Neural cell (in vitro differentiated cells): ENCODE results near the gene ZFR. TPM values are rescaled to one million over a fixed set of nuclear protein-coding genes. Genes with fewer than 3 reads are reported as not detected.

Experiments used
- H2AFZ ChIP-seq: fragments of 200-600, 300-800 bp; sonication (generic), shearing (Covaris generic); 2 replicates; pipeline ENCODE4 v1.6.0; 2014; ENCODE audit warnings: low read depth, mild to moderate bottlenecking, antibody characterized with exemption, low read length, moderate library complexity
- H3F3A ChIP-seq: fragments of 200-600 bp; shearing (Covaris generic); 2 replicates; pipeline ENCODE4 v1.6.1; 2016; ENCODE audit warnings: mild to moderate bottlenecking, moderate library complexity, mixed read lengths, antibody characterized with exemption, low read length; ENCODE audit not compliant: insufficient read depth, poor library complexity, severe bottlenecking
- H3K27ac ChIP-seq: fragments of 200-600, 300-800 bp; sonication (generic), shearing (Covaris generic); 2 replicates; pipeline ENCODE4 v1.5.1; 2014; ENCODE audit warnings: mild to moderate bottlenecking, low read length, moderate library complexity
- H3K27me3 ChIP-seq: fragments of 300-800, 200-600 bp; sonication (generic), shearing (Covaris generic); 2 replicates; pipeline ENCODE4 v1.6.0; 2014; ENCODE audit warnings: mild to moderate bottlenecking, low read depth, low read length, moderate library complexity; ENCODE audit not compliant: insufficient read depth
- H3K36me3 ChIP-seq: fragments of 300-800, 200-600 bp; sonication (generic), shearing (Covaris generic); 2 replicates; pipeline ENCODE4 v1.5.1; 2014; ENCODE audit warnings: mild to moderate bottlenecking, antibody characterized with exemption, low read length, moderate library complexity; ENCODE audit not compliant: insufficient read depth
- H3K4me2 ChIP-seq: fragments of 300-800, 200-600 bp; sonication (generic), shearing (Covaris generic); 2 replicates; pipeline ENCODE4 v1.6.0; 2014; ENCODE audit warnings: mild to moderate bottlenecking, low read length
- H3K4me3 ChIP-seq: fragments of 300-800, 200-600 bp; sonication (generic), shearing (Covaris generic); 2 replicates; pipeline ENCODE4 v1.5.1; 2014; ENCODE audit warnings: mild to moderate bottlenecking, low read length, moderate library complexity
- H3K79me2 ChIP-seq: fragments of 200-600 bp; shearing (Covaris generic); replicated peaks from 2 replicates; pipeline ENCODE4 v1.6.0; 2014; ENCODE audit warnings: mild to moderate bottlenecking, low read length, moderate library complexity; ENCODE audit not compliant: insufficient read depth
- H3K9ac ChIP-seq: fragments of 300-800, 200-600 bp; sonication (generic), shearing (Covaris generic); 2 replicates; pipeline ENCODE4 v1.6.1; 2016; ENCODE audit warnings: mild to moderate bottlenecking, low read length, mixed read lengths
- H3K9me2 ChIP-seq: fragments of 200-600 bp; shearing (Covaris generic); 2 replicates; pipeline ENCODE4 v1.6.1; 2016; ENCODE audit warnings: mild to moderate bottlenecking, low read length, mixed read lengths; ENCODE audit not compliant: insufficient read depth
- H3K9me3 ChIP-seq: fragments of 200-600, 300-800 bp; sonication (generic), shearing (Covaris generic); 2 replicates; pipeline ENCODE4 v1.6.1; 2016; ENCODE audit warnings: mild to moderate bottlenecking, mixed run types, low read length, moderate library complexity, mixed read lengths
- H4K20me1 ChIP-seq: fragments of 200-600 bp; shearing (Covaris generic); 2 replicates; pipeline ENCODE4 v1.6.1; 2016; ENCODE audit warnings: mild to moderate bottlenecking, mixed run types; ENCODE audit not compliant: insufficient read depth
- EP300 ChIP-seq: fragments of 450-650 bp; conservative IDR thresholded peaks from 2 replicates; pipeline ENCODE4 v1.6.1; 2014; ENCODE audit warnings: antibody characterized with exemption, mild to moderate bottlenecking, moderate library complexity; ENCODE audit not compliant: poor library complexity, severe bottlenecking
- EZH2 ChIP-seq: fragments of 200-600, 300-800 bp; shearing (Covaris generic), sonication (generic); IDR thresholded peaks from 2 replicates; pipeline ENCODE4 v1.6.1; 2014; ENCODE audit warnings: antibody characterized with exemption, low read length, borderline replicate concordance, mild to moderate bottlenecking; ENCODE audit not compliant: insufficient read depth, poor library complexity, severe bottlenecking
- MXI1 ChIP-seq: fragments of 450-650 bp; conservative IDR thresholded peaks from 2 replicates; pipeline ENCODE4 v1.6.1; 2014; ENCODE audit warnings: antibody characterized with exemption, mild to moderate bottlenecking; ENCODE audit not compliant: poor library complexity, severe bottlenecking
- POLR2AphosphoS5 ChIP-seq: IDR thresholded peaks from 2 replicates; pipeline ENCODE4 v1.6.1; 2012
- RAD21 ChIP-seq: fragments of 450-650 bp; conservative IDR thresholded peaks from 2 replicates; pipeline ENCODE4 v1.6.1; 2014; ENCODE audit warnings: antibody characterized with exemption, mild to moderate bottlenecking, moderate library complexity
- SMC3 ChIP-seq: fragments of 450-650 bp; conservative IDR thresholded peaks from 2 replicates; pipeline ENCODE4 v1.6.1; 2014; ENCODE audit warnings: antibody characterized with exemption, mild to moderate bottlenecking, moderate library complexity; ENCODE audit not compliant: poor library complexity
- polyA plus RNA-seq: library from polyadenylated mRNA; depleted of rRNA; stranded (reverse); fragments of >200 nt; gene quantifications from 2 replicates; pipeline ENCODE4 v1.2.3, GENCODE V29; 2014
- TF ChIP-seq, protein P1 (sequence below): fragments of 450-650 bp; IDR thresholded peaks from 2 replicates; pipeline ENCODE4 v1.5.1; 2014; ENCODE audit warnings: antibody characterized with exemption, mild to moderate bottlenecking, moderate library complexity; ENCODE audit not compliant: poor library complexity, severe bottlenecking

ZFR gene
- polyA plus RNA-seq, 1 donor from 2014 or later: 141 TPM

DNA sequence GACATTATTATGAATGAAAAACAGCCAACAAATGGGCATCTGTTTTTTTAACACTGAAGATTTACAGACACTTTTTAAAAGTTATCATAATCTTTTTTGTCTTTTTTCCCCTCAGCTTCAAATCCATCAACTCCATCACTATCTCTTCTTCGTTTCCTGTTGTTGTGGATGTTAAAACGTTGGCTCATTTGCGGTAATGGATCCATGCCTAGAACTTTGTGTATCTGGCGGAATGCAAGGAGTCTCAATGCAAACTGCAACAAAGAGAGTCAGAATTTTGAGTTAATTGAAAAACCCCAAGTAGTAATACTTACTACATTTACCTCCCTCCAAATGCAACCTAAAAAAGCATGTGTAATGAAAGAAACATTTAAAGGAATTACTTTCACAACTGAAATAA lies 88.9 kb downstream of the ZFR start:
- Histone ChIP-seq H3K9me2 (no peaks in the 10 kb centered on the region), H3K27me3 (no peaks in the 10 kb centered on the region), H4K20me1 (no peaks in the 10 kb centered on the region), H2AFZ (no peak overlapping the region), H3K79me2 (no peaks in the 10 kb centered on the region), H3K4me3 (no peak overlapping the region), H3K9ac (no peak overlapping the region), H3K4me2 (no peak overlapping the region), H3K27ac (no peak overlapping the region), H3F3A (no peaks in the 10 kb centered on the region), H3K36me3 (no peaks in the 10 kb centered on the region), H3K9me3 (no peaks in the 10 kb centered on the region)
- TF ChIP-seq SMC3 (no peak), EZH2 (no peak), POLR2AphosphoS5 (no peak)
- TF ChIP-seq, protein P1, sequence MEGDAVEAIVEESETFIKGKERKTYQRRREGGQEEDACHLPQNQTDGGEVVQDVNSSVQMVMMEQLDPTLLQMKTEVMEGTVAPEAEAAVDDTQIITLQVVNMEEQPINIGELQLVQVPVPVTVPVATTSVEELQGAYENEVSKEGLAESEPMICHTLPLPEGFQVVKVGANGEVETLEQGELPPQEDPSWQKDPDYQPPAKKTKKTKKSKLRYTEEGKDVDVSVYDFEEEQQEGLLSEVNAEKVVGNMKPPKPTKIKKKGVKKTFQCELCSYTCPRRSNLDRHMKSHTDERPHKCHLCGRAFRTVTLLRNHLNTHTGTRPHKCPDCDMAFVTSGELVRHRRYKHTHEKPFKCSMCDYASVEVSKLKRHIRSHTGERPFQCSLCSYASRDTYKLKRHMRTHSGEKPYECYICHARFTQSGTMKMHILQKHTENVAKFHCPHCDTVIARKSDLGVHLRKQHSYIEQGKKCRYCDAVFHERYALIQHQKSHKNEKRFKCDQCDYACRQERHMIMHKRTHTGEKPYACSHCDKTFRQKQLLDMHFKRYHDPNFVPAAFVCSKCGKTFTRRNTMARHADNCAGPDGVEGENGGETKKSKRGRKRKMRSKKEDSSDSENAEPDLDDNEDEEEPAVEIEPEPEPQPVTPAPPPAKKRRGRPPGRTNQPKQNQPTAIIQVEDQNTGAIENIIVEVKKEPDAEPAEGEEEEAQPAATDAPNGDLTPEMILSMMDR: no peak

DNA sequence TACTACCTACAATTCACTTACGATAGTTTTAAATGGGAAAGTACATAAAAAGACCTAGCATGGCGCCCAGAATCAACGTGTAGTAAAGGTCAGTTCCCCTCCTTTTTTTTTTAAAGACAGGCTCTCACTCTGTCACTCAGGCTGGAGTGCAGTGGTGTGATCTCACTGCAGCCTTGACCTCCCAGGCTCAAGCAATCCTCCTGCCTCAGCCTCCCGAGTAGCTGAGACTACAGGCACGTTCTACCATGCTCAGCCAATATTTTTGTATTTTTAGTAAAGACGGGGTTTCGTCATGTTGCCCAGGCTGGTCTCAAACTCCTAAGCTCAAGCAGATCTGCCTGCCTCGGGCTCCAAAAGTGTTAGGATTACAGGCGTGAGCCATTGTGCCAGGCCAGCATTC lies 91.1 kb downstream of the ZFR start:
- Histone ChIP-seq H3K27ac (no peak overlapping the region), H3K9me3 (no peaks in the 10 kb centered on the region), H3F3A (no peaks in the 10 kb centered on the region), H3K27me3 (no peaks in the 10 kb centered on the region), H3K4me2 (no peak overlapping the region), H2AFZ (no peak overlapping the region), H3K4me3 (no peak overlapping the region), H3K9ac (no peak overlapping the region), H4K20me1 (no peaks in the 10 kb centered on the region), H3K36me3 (no peaks in the 10 kb centered on the region), H3K79me2 (no peaks in the 10 kb centered on the region), H3K9me2 (no peaks in the 10 kb centered on the region)
- no peak for TF ChIP-seq RAD21
- no peak for TF ChIP-seq MXI1
- no peak for TF ChIP-seq EP300

DNA sequence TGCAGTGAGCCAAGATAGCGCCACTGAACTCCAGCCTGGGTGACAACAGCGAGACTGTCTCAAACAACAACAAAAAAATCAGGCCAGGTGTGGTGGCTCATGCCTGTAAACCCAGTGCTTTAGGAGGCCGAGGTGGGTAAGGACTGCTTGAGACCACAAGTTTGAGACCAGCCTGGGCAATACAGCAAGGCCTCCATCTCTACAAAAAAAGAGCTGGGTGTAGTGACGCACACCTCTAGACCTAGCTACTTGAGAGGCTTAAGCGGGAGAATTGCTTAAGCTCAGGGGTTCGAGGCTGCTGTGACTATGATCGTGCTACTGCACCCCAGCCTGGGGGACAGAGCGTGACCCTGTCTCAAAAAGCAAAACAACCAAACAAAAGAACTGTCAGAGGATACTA lies 91.9 kb downstream of the ZFR start:
- Histone ChIP-seq H3F3A (no peaks in the 10 kb centered on the region), H3K4me2 (no peak overlapping the region), H3K27ac (no peak overlapping the region), H2AFZ (no peak overlapping the region), H3K9ac (no peak overlapping the region), H3K9me2 (no peaks in the 10 kb centered on the region), H3K9me3 (no peaks in the 10 kb centered on the region), H3K79me2 (no peaks in the 10 kb centered on the region), H3K36me3 (no peaks in the 10 kb centered on the region), H3K27me3 (no peaks in the 10 kb centered on the region), H3K4me3 (no peak overlapping the region), H4K20me1 (no peaks in the 10 kb centered on the region)
- no peak for TF ChIP-seq RAD21
- TF ChIP-seq, protein P1: no peak
